Activated CD8-positive, alpha-beta memory T cell treated with anti-CD3 and anti-CD28 coated beads, Interleukin-2, amount 50 U/mL, for 1 hour (primary cell): ENCODE results near the gene SLC8A1.
"Not testable (repeated sequence)": the region's sequence is repeated elsewhere in the genome, so short reads cannot be mapped to it uniquely, and the experiment has no call there.

Experiments
- DNase-seq: peaks from one replicate; pipeline ENCODE4 v3.0.0-alpha.2; 2020; ENCODE audit errors: extremely low read depth

The SLC8A1 gene

DNA sequence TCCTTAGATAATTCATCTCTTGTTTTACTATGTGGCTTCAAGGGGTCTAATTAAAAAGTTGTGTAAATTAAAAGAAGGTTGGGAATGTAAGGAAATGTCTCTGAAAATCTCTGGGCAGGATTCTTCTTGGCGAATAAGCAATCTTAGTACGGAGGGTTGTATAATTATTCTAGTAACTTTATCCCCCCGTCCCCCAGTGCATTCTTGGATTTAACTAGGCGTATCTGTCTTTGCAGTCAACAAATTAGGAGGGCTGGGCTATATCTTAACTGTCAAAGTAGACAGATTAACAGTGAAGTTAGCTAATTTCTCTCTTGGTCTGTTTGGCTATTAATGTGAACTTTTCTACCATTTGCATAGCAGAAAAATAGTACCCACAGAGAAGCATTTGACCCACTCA, 343.0 kb downstream of the SLC8A1 start:
- no peak for DNase-seq

DNA sequence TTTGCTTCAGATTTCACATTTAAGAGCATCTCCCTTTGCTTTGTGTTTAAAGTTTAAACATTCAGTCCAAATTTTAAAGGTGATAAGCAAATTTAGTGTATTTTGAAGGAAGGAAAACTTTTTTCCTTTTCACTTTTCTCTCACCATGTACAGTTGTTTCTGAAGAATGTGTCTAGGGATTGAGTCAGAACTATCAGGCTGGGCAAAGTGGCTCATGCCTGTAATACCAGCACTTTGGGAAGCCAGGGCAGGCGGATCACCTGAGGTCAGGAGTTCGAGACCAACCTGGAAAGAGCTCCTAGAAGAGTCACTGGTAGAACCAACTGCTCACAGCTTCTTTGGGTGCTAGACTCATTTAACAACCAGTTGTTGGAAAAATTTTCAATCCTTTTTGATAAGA, 345.8 kb downstream of the SLC8A1 start:
- no peak for DNase-seq

DNA sequence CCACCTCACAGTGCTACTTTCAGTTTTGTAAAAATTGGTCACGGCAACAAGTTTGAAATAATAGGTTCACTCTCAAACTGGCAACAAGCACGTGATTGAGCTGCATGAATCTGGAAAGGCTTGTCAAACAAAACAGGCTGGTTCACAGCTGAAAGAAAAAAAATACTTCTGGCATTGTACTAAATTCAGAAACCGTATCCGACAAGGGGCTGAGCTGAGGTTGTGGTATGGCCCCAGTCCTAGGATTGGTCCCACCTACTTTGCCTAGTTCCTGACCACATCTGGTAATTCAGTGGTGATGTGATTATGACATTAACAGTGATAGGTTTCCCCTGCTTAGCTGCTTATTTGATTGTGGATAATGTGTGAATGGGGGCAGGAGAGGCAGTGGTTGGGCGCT, 346.3 kb downstream of the SLC8A1 start:
- DNase-seq, result no peak

DNA sequence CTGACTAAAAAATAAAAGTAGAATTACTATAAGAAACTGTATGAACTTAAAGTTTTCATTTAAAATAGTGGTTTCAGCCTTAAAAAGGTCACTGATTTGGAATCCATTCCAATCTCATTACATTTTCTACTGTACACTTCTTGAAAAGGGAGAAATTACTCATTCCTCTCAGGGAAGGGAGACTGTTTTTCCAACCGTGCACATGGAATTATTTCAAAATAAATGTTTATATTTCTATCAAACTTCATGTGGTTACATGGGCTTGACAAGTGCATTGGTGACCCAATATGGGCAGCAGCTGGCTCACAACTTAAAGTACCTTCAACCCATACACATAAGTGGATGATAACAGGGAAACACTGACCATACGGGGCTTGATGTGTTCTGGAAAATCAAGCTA, 348.3 kb downstream of the SLC8A1 start:
- no peak for DNase-seq

DNA sequence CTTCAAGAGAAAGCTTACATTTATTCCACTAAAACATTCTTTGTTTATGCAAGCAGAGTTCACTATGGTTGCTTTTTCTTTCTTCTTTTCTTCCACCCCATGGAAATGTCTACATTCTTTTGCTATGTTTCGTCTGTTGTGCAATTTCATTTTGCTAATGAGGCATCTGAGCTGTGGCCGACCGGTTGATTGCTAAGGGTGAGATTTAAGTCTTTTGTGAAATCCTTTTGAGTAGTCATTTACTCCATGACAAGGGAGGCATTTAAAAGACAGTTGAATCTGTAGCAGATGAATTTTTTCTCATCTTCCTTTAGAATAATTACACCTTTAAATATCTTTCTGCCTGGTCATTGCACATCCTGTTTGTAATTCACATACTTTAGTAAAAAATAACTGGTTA, 348.7 kb downstream of the SLC8A1 start:
- DNase-seq, result no peak

DNA sequence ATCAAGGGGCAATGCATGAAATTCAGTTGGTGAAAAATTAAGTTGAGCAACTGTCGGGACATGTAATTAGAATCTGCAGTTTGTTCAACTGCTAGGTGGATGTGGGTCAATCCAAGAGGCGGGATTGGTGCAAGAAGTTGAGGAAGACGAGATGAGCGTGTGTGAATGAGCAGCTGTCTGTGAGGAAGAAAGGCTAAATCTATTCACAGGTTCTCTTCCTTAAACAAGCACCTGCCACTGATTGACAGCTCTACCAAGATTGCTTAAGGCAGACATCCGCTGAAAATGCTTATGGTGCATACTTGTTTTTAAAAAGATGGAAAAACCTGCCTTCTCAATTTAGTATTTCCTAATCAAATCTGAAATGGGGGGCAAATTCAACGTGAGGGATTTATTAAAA, 349.4 kb downstream of the SLC8A1 start:
- no peak for DNase-seq

DNA sequence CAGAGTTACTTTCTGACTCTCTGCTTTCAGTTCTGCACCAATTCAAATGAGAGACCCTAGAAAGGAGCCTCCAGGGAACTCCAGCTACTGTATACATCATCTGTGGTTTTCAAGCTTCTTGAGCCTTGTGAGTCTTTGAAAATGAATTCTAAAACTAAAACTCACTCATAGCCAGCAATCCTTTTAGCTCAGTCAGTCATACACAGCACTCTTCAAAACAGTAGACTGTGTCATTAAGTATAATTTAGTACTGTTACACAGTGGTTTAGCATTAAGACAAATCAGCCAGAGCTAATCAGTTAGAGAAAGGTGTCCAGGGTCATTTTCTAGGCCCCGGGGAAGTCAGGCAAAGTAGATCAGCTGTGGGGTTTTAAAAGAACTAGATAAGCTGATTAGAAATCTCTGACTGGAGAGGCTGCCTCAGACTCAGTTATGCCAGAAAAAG, 350.7 kb downstream of the SLC8A1 start:
- DNase-seq, result no peak

DNA sequence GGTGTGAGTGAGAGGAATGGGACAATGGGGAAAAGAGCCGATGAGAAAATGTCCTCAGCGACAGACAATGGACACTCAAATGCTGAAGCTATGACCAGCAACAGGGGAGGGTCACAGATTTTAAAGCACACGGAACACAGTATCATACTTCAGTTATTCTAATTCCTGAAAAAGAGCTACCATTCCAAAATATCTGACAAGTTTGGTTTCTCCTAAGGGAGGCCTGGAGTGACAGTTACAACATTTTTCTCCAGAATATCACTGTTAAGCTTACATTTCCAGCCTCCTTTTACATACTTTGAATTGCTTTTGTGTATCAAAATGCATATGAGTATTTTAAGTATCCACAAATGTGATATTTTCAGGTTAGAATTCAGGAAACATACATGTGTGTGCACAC, 351.2 kb downstream of the SLC8A1 start:
- DNase-seq, result no peak

DNA sequence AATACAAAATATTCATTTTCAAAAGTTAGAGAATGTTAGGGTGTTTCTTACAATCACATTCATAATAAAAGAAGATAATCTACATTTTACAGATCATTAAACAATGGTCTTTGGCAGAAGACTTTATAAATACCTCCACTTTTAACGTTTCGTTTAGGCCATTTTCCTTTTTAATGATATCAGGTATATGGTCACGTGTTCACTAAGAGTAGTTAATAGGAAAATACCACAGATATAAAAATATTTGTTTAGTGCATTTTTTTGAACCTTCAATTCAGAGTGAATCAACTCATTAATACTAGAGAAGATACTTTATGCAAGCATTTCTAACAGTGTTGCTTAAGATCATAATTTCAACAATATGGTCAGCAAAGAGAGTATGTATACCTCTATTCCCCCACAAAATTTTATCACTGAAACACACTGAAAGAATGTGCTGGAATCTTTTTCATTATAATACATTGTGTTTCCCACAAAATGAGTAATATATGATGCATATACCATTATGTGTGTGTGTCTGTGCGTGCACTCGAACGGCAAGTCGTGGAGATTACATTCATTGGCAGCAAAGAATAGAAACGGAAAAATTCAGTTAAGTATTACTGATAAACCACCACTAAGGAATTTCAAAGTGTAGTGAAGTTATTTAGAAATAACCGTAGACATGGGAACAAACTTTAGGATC, 353.0 kb downstream of the SLC8A1 start:
- DNase-seq, result no peak

DNA sequence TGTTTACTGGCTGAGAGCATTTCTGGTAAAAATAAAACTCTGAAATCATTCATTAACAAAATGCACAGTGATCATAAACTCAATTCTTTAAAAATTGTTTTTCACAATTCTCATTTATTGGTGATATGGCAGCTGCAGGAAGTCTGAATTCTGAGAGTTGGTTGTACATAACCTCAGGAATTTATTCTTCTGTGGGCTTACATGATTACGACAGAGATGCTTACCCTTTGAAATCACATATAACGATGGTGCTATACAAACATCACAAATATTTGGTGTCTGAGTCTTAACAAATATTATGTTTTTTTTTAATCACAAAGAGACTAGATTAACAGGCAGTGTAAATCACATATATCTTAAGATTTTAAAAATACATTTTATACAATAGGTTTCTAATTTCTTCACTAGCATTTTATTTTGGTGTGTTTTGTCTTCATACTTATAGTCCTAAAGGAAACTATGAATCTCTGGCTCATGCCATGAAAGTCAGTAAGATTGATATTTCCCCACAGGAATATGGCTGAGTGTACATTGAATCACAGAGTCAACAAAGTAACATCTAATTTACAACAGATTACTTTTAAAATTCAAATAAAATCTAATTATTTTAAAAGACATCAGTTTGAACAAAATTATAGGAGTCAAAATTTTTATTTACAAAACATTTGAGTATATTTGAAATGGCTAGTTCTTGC, 354.1 kb downstream of the SLC8A1 start:
- no peak for DNase-seq

DNA sequence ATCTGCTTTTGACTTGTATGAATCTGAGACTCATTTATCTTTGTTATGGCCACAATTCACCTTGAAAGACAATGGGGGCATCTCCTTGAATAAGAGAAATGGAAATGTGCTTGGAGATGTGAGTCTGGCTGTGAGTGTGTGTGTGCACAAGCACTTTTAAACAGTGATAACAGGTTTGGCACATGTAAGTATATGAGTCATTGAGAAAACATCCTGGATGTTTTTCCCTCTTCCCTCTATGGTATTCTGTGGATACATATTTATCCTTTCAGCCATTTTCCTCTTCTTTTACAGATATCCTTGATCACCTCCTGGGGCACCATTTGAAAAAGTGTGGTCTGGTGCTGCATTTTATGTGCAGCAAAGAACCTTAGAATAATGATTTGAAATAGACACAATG, 355.5 kb downstream of the SLC8A1 start:
- no peak for DNase-seq

DNA sequence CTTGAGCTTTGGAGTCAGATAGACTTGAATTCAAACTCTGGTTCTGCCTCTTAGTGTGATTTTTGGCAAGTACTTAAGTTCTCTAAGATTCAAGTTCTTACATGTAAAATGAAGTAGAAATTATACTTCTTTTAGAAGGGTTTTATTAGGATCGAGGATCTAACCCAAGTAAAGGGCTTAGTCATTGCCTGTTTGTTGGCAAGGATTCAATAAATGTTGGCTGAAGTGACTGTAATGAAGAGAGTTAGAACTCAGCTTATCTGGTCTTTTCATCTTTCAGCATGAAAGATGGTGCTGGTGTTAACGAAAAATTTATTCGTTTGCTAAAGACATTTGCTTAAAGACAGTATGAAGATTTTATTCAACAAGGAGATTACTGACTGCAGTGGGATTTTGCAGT, 356.9 kb downstream of the SLC8A1 start:
- DNase-seq, result no peak

DNA sequence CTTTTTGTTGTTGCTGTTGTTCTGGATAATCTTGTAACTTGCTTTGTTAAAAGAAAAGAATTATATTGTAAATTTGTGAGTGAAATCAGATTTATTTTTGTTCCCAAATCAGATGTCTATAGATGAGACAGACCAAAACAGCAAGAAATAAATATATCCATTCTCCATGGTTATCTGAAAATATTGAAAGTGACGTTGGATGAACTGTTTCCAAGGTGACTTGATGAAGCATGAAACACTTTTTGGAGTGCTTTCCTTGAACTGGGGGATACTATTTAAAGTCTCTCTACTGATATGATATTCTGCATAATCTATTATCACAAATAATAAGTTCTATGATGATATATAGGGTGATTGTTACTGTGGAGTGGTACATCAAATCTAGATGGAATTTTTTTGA, 357.4 kb downstream of the SLC8A1 start:
- no peak for DNase-seq

DNA sequence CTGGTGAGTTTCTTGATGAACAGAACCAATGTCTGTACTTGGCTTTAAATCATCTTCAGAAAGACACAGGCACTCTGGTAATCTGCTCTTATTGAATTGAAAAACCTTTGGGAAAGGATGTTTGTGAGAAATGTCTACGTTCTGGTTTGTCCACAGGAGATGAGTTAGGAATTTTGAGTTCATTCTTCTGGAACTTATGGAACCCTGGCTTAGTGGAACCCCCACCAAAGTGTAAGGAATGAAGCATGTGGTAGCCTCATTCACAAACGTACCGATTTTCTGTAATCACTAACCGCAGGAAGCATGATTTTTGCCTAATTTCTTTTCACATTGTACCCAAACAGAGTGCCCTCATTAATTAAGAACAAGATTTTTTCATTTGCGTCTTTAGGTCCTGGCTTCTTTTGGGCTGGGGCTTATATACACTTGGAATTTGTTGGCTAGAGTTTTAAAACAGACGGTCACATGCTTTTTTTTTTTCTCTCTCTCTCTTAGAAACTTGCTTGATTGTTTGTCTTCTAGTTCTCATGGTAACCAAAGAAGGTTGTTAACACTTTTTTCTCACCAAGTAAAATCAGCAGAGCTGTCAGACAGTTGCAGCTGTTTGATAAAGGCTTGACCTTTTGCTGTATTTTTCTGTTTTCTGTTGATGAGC, 358.7 kb downstream of the SLC8A1 start:
- DNase-seq, result no peak

DNA sequence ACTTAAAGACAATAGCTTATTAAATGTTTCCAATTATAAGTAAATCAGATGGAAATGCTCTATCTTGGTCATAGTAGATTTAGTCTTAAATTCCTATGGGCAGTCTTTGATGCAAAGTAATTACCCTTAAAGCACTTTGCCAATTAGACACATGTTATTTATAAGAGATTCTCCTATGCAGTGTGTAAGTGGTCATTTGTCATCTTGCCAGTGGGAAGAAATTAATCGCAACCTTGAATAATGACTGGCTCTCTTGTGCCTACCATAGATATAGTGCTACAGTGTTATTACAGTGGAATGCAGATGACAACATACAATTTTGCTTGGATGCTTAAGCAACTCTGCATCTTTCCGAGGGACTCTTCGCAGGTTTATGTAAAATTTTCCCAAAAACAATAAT, 361.8 kb downstream of the SLC8A1 start:
- DNase-seq, result no peak

DNA sequence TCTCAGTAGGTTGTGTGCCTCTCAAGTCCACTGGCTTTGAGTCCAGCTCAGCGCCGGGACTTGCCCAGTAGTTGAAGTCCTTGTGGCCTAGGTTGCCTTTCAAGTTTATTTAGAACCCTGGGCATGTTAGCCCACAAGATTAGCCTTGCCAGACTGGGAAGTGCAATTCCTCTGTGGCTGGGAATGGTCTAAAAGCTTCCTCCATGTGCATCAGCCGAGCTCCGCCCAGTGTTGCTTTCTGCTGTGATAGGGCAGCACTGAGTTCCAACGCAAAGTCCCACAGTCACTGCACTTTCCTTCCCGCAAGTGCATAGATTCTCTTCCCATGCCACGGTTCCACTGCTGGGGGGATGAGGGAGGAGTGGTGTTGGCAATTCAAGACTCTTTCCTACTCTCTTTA, 364.0 kb downstream of the SLC8A1 start:
- no peak for DNase-seq

DNA sequence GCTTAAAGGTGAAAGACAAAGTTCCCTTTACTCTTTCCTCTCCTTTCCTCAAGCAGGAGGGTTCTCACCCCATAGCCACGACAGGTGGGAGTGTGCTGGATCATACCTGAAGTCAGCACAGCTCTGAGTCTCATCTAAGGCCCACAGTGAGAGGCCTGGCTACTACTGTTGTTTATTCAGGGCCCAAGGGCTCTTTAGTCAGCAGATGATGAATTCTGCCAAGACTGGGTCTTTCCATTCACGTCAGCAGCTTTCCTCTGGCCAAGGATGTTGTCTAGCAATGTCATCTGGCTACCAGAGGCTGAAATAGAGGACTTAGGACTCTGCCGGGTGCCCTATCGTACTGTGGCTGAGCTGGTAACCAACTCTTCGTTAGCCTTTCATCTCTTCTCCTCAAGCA, 364.5 kb downstream of the SLC8A1 start:
- DNase-seq, result no peak

DNA sequence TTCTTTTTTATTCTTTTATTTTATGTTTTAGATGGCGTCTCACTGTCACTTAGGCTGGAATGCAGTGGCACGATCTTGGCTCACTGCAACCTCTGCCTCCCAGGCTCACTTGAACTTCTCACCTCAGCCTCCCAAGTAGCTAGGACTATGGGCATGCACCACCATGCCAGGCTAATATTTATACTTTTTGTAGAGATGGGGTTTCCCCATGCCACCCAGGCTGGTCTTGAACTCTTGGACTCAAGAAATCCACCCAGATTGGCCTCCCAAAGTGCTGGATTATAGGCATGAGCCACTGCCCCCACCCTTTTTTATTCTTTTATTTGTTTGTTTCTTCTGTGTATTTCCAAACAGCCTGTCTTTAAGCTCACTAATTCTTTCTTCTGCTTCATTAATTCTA, 366.1 kb downstream of the SLC8A1 start:
- no peak for DNase-seq

DNA sequence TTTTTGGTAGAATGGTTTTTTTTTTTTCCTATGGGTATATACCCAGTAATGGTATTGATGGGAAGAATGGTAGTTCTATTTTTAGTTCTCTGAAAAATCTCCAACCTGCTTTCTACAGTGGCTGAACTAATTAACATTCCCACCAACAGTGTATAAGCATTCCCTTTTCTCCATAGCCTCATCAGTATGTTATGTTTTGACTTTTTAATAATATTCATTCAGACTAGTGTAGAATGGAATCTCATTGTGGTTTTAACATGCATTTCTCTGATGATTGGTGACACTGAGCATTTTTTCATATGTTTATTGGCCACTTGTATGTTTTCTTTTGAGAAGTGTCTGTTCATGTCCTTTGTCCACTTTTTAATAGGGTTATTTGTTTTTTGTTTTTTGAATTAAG, 378.6 kb downstream of the SLC8A1 start:
- DNase-seq, result not testable (repeated sequence)

DNA sequence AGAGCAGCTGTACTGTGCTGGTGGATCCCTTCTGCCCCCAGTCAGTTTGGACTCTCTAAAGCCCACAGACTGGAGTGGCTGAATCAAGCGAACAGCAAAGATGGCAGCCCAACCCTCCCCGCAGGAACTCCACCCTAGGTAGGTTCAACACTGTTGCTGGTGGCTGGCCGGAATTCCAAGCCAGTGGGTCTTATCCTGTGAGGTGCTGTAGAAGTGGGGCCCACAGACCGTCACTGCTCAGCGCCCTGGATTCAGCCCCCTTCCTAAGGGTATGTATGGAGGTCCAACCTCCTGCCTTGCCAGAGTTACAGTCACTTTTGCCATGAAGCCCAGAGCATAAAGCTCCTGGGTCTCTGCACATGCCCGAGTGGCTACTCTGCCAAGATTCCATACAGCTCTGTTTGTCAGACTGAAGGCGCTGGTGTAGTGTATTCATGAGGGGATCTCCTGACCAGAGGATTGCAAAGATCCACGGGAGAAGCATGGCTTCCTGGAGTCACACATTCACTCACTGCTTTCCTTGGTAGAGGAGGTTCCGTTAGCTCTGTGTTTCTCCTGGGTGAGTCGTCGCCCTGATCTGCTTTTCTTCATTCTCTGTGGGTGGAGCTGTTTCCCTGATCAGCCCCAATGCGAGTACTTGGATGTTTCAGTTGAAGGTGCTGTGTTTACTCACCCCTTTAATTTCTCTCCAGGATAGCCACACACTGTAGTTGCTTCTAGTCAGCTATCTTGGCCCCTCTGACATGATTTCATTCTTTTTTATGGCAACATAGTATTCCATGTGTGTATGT, 379.3 kb downstream of the SLC8A1 start:
- no peak for DNase-seq

DNA sequence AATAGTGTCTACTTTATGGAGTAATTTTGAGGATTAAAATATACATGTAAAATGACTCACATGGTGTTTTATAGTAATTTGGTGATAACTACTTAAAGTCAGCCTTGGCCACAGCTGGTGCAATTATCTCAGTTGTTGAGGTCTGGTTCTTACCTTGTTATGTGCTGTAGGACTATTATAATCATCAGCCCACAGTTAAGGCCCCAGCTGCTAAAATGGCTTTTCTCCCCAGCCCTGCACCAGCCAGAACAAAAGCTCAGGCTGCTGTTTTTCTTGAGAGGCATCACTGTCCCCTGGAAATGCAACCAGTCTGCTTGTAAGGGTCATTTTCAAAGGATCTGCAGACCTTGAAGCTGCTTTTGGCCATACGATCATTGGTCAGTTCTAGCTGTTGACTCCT, 389.5 kb downstream of the SLC8A1 start:
- no peak for DNase-seq

DNA sequence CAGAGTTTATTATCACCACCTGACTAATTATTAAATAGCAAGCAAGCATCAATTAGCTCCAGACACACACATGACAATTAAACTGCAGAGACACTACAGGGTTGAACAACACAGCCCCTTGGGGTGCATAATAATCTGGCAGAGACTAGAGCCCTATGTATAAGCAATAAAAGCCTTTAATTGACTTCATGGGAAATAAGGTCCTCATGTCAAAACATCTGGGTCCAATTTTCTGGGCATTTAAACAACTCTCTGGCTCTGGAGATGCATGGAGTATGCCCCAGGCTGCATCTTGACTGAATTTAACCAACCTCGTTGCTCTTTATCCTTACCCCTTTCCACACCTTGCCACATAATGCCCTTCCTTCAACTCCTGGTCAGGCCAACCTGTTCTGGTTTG, 402.1 kb downstream of the SLC8A1 start:
- no peak for DNase-seq
